ENCODE measurements around the gene WDR13. TPM values are rescaled to one million over a fixed set of nuclear protein-coding genes. Genes with fewer than 3 reads are reported as not detected.
A peak's percentile ranks its signal among the peaks of the same experiment; 100 is the strongest.
"Not testable (repeated sequence)": the region's sequence is repeated elsewhere in the genome, so short reads cannot be mapped to it uniquely, and the experiment has no call there.

WDR13 gene
- total RNA-seq, 1 donor from 2014 or later: 121 TPM

GRCh38 chrX:48648336-48648751 is 51.1 kb downstream of the WDR13 start:
- intact Hi-C loops (cut with DNase I): no loop called here
- Histone ChIP-seq H3K27ac (no peak overlapping the region), H3K27me3 (no peaks in the 10 kb centered on the region), H3K36me3 (no peaks in the 10 kb centered on the region), H3K4me1 (no peaks in the 10 kb centered on the region), H3K4me3 (no peak overlapping the region), H3K9me3 (no peaks in the 10 kb centered on the region)
- ATAC-seq (peak; percentile 70), DNase-seq (no peak)
- TF ChIP-seq CTCF (IDR thresholded peaks at IDR 0.05): peak; percentile 36

GRCh38 chrX:48649102-48649501 is 51.8 kb downstream of the WDR13 start:
- ATAC-seq (no peak), DNase-seq (no peak)
- intact Hi-C loops (cut with DNase I): no loop called here
- TF ChIP-seq CTCF (IDR thresholded peaks at IDR 0.05): no peak
- H3K4me1 ChIP-seq: no peaks in the 10 kb centered on the region
- no peaks in the 10 kb centered on the region for H3K36me3 ChIP-seq
- H3K27me3 ChIP-seq: no peaks in the 10 kb centered on the region
- no peaks in the 10 kb centered on the region for H3K9me3 ChIP-seq
- no peak overlapping the region for H3K27ac ChIP-seq
- H3K4me3 ChIP-seq: no peak overlapping the region

GRCh38 chrX:48652055-48652579 is 54.8 kb downstream of the WDR13 start:
- H3K36me3 ChIP-seq; H3K27me3 ChIP-seq; DNase-seq; ATAC-seq; H3K9me3 ChIP-seq; H3K27ac ChIP-seq; intact Hi-C loops (cut with DNase I); H3K4me3 ChIP-seq; H3K4me1 ChIP-seq: not testable (repeated sequence)

GRCh38 chrX:48654746-48655145 is 57.5 kb downstream of the WDR13 start:
- H3K36me3 ChIP-seq; intact Hi-C loops (cut with DNase I); ATAC-seq; H3K9me3 ChIP-seq; H3K27me3 ChIP-seq; H3K27ac ChIP-seq; DNase-seq; H3K4me1 ChIP-seq; H3K4me3 ChIP-seq: not testable (repeated sequence)

Other genes starting within 250 kb of the WDR13 start
- gene SSX3, start 240.8 kb upstream of the WDR13 start, total RNA-seq: not detected
- gene SSX4, start 214.0 kb upstream of the WDR13 start, total RNA-seq: not detected
- gene SSX4B, start 185.5 kb upstream of the WDR13 start, total RNA-seq: not detected
- 21.5 TPM for gene SLC38A5, start 127.2 kb upstream of the WDR13 start, total RNA-seq
- 33.9 TPM for gene FTSJ1, start 121.3 kb upstream of the WDR13 start, total RNA-seq
- gene PORCN, start 88.5 kb upstream of the WDR13 start, total RNA-seq: 8.9 TPM
- 93.4 TPM for gene EBP, start 75.7 kb upstream of the WDR13 start, total RNA-seq
- gene TBC1D25, start 57.8 kb upstream of the WDR13 start, total RNA-seq: 14.6 TPM
- gene RBM3, start 23.0 kb upstream of the WDR13 start, total RNA-seq: 170 TPM
- 25.3 TPM for gene WAS, start 86.3 kb downstream of the WDR13 start, total RNA-seq
- gene SUV39H1, start 99.2 kb downstream of the WDR13 start, total RNA-seq: 3.0 TPM
- gene GLOD5, start 164.3 kb downstream of the WDR13 start, total RNA-seq: 2.6 TPM
- gene GATA1, start 189.1 kb downstream of the WDR13 start, total RNA-seq: 0.87 TPM
- gene HDAC6, start 204.6 kb downstream of the WDR13 start, total RNA-seq: 94.2 TPM
- not detected for gene ERAS, start 229.0 kb downstream of the WDR13 start, total RNA-seq
- gene PCSK1N, start 238.1 kb downstream of the WDR13 start, total RNA-seq: 4.3 TPM